KMS-11 (cell line): ENCODE results near the gene TMEM154.

Experiments used
- H2AFZ ChIP-seq: fragments of 200-600 bp; sonication (generic); 2 replicates; pipeline ENCODE4 v1.6.1; 2016; ENCODE audit warnings: antibody characterized with exemption, mixed run types, low read depth
- H3K27ac ChIP-seq: fragments of 200-600 bp; sonication (generic); 2 replicates; pipeline ENCODE4 v1.6.1; 2016; ENCODE audit warnings: mild to moderate bottlenecking, mixed run types
- H3K27me3 ChIP-seq: fragments of 200-600 bp; sonication (generic); 2 replicates; pipeline ENCODE4 v1.6.1; 2017; ENCODE audit warnings: mild to moderate bottlenecking, low read depth, mixed run types, moderate library complexity; ENCODE audit not compliant: insufficient read depth
- H3K36me3 ChIP-seq: fragments of 200-600 bp; sonication (generic); 2 replicates; pipeline ENCODE4 v1.6.1; 2017; ENCODE audit warnings: mild to moderate bottlenecking, mixed run types; ENCODE audit not compliant: insufficient read depth
- H3K4me1 ChIP-seq: fragments of 200-600 bp; sonication (generic); 2 replicates; pipeline ENCODE4 v1.6.1; 2016; ENCODE audit warnings: mild to moderate bottlenecking, low read depth, mixed run types; ENCODE audit not compliant: poor library complexity, severe bottlenecking
- H3K4me2 ChIP-seq: fragments of 200-600 bp; sonication (generic); 2 replicates; pipeline ENCODE4 v1.7.0; 2016; ENCODE audit warnings: mild to moderate bottlenecking, mixed run types
- H3K4me3 ChIP-seq: fragments of 200-600 bp; sonication (generic); IDR thresholded peaks from 2 replicates; pipeline ENCODE4 v1.6.1; 2017; ENCODE audit warnings: low read depth, low read length, mixed read lengths; ENCODE audit not compliant: insufficient read depth
- H3K79me2 ChIP-seq: fragments of 200-600 bp; sonication (generic); 2 replicates; pipeline ENCODE4 v1.6.1; 2016; ENCODE audit warnings: low read depth, mixed run types; ENCODE audit not compliant: insufficient read depth
- H3K9ac ChIP-seq: fragments of 200-600 bp; sonication (generic); 2 replicates; pipeline ENCODE4 v1.6.1; 2016; ENCODE audit warnings: mild to moderate bottlenecking, mixed run types
- H4K20me1 ChIP-seq: fragments of 200-600 bp; sonication (generic); 2 replicates; pipeline ENCODE4 v1.6.1; 2016; ENCODE audit warnings: mild to moderate bottlenecking, mixed run types; ENCODE audit not compliant: insufficient read depth
- CTCF ChIP-seq: fragments of 200-600 bp; sonication (generic); conservative IDR thresholded peaks from 2 replicates; pipeline ENCODE4 v1.6.1; 2017; ENCODE audit warnings: low read depth, mild to moderate bottlenecking, antibody characterized with exemption, low read length, moderate library complexity, mixed read lengths

The TMEM154 gene

DNA sequence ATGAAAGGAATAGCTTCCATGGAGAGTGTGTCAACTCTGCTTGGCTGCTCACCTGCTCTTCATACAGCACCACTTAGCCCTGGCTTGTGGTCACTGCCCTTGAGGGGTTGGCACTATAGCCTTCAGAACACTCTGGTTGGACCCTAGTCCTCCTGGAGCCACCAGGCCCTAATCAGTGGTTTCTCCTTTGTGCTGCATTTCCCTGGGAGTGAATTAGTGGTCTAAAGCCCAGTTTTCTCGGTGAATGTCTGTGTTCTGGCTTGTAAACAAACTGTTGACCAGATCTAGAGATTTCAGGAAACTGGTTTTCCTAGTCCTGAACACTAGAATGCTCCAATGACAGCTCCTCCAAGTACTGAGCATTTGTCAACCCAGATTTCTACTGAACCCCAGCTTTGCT lies 28.6 kb upstream of the TMEM154 start:
- no peaks in the 10 kb centered on the region for H3K36me3 ChIP-seq
- TF ChIP-seq CTCF = no peak
- no peak overlapping the region for H3K9ac ChIP-seq
- no peaks in the 10 kb centered on the region for H3K27me3 ChIP-seq
- no peak overlapping the region for H3K4me2 ChIP-seq
- no peak overlapping the region for H2AFZ ChIP-seq
- H3K27ac ChIP-seq = no peak overlapping the region
- H3K79me2 ChIP-seq = no peaks in the 10 kb centered on the region
- no peaks in the 10 kb centered on the region for H4K20me1 ChIP-seq
- H3K4me1 ChIP-seq = peaks cover 11% of the 10 kb centered on the region
- H3K4me3 ChIP-seq = no peak overlapping the region

DNA sequence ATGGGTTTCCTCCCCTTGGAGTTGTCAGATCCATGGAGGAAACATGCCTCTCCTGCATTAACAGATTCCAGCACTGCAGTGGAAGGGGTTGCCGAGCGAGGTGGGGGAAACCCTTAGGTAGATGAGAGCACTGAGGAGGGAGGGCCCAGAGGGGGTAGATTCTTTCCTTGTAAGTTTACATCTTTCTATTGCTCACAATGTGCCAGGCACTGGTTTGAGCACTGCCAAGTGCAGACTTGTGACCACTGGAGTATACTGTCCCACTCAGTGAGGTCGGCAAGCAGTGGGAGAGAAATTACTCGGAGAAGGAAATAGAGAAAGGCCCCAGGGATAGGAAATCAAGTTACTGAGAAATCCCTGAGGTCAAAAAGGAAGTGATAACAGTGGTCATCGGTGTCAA lies 27.8 kb upstream of the TMEM154 start:
- H3K27ac ChIP-seq = no peak overlapping the region
- no peak overlapping the region for H2AFZ ChIP-seq
- no peak overlapping the region for H3K9ac ChIP-seq
- no peak overlapping the region for H3K4me2 ChIP-seq
- H3K4me1 ChIP-seq = peaks cover 11% of the 10 kb centered on the region
- no peaks in the 10 kb centered on the region for H3K79me2 ChIP-seq
- H3K36me3 ChIP-seq = no peaks in the 10 kb centered on the region
- no peak for TF ChIP-seq CTCF
- H3K4me3 ChIP-seq = no peak overlapping the region
- no peaks in the 10 kb centered on the region for H4K20me1 ChIP-seq
- no peaks in the 10 kb centered on the region for H3K27me3 ChIP-seq

DNA sequence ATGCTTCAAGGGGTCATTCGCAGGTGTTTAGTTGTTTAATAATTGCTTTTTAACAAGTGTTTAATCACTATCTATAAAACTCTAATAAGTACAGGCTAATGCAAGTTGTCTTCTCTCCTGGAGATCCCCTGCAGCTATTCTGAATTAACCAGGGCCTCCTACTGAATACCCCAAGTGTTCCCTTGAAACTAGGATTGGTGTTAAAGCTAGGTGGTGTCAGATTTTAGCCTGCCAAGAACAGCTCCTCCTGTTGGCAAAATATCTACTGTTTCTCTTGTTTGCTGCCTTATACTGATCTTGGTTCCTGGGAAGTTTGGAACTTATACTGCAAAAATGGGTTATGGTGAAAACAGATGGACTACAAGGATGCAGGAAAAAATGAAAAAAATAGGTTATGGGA lies 26.1 kb upstream of the TMEM154 start:
- Histone ChIP-seq H3K79me2 (no peaks in the 10 kb centered on the region), H4K20me1 (no peaks in the 10 kb centered on the region), H3K4me1 (peaks cover 11% of the 10 kb centered on the region), H3K4me2 (no peak overlapping the region), H3K27ac (no peak overlapping the region), H3K27me3 (no peaks in the 10 kb centered on the region), H3K36me3 (no peaks in the 10 kb centered on the region), H2AFZ (no peak overlapping the region), H3K4me3 (no peak overlapping the region), H3K9ac (no peak overlapping the region)
- no peak for TF ChIP-seq CTCF

DNA sequence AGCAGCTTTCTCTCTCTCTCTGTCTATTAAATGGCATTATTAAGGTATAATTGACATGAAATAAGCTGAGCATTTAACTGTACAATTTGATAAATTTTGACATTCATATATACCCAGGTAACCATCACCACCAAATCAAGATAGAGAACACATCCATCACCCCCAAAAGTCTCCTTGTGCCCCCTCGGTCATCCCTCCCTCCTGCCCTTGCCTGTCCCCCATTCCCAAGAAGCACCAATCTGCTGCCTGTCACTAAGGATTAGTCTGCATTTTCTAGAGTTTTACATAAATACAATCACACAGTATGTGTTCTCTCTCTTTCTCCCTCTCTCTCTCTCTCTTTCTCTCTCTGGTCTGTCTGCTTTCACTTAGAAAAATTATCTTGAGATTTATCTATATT lies 25.0 kb upstream of the TMEM154 start:
- no peak for TF ChIP-seq CTCF
- Histone ChIP-seq H3K4me1 (peaks cover 5% of the 10 kb centered on the region), H3K27ac (no peak overlapping the region), H3K36me3 (no peaks in the 10 kb centered on the region), H3K9ac (no peak overlapping the region), H3K4me2 (no peak overlapping the region), H4K20me1 (no peaks in the 10 kb centered on the region), H3K27me3 (no peaks in the 10 kb centered on the region), H2AFZ (no peak overlapping the region), H3K79me2 (no peaks in the 10 kb centered on the region), H3K4me3 (no peak overlapping the region)

DNA sequence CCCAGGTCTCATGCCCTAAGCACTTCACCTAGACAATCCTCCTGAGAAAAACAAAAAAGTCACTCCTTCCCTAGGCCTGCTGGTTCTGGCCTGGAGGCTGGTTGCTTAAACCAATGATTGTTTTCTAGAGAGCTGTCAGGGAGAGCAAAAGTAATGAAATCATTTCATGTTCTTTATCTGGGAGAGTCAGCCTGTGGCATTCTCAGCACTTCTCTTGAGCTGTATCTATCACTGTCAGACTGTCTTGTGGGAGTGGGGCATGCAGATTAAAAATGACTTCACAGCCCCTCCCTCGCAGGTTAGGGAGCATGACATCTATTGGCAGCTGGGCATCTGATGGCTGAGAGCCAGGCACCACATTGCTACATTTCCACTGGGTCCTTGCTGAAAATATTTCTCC lies 20.4 kb upstream of the TMEM154 start:
- no peaks in the 10 kb centered on the region for H3K27me3 ChIP-seq
- H3K36me3 ChIP-seq = no peaks in the 10 kb centered on the region
- no peak for TF ChIP-seq CTCF
- no peak overlapping the region for H3K27ac ChIP-seq
- peaks cover 24% of the 10 kb centered on the region for H3K4me1 ChIP-seq
- H4K20me1 ChIP-seq = no peaks in the 10 kb centered on the region
- no peak overlapping the region for H3K9ac ChIP-seq
- H3K4me2 ChIP-seq = no peak overlapping the region
- no peak overlapping the region for H3K4me3 ChIP-seq
- H2AFZ ChIP-seq = no peak overlapping the region
- H3K79me2 ChIP-seq = no peaks in the 10 kb centered on the region
